Smooth muscle cell (in vitro differentiated cells): ENCODE measurements around the gene SH2D3C. TPM values are rescaled to one million over a fixed set of nuclear protein-coding genes. Genes with fewer than 3 reads are reported as not detected.

Source experiments
- DNase-seq: peaks from one replicate; lab custom pipeline; 2025; ENCODE audit not compliant: unreplicated experiment; lab: John Stamatoyannopoulos, UW
- H2AFZ ChIP-seq: fragments of 200-600 bp; sonication (generic); 2 replicates; pipeline ENCODE4 v1.6.0; 2016; ENCODE audit warnings: antibody characterized with exemption, low read depth, mild to moderate bottlenecking
- H3F3A ChIP-seq: fragments of 200-600 bp; sonication (generic); 2 replicates; pipeline ENCODE4 v1.6.0; 2017; ENCODE audit warnings: antibody characterized with exemption, low read depth
- H3K27ac ChIP-seq: fragments of 200-600 bp; sonication (generic); 2 replicates; pipeline ENCODE4 v1.5.1; 2016; ENCODE audit warnings: low read depth, mild to moderate bottlenecking
- H3K27me3 ChIP-seq: fragments of 200-600 bp; sonication (generic); 2 replicates; pipeline ENCODE4 v1.6.1; 2016; ENCODE audit warnings: low read depth, mild to moderate bottlenecking
- H3K36me3 ChIP-seq: fragments of 200-600 bp; sonication (generic); 2 replicates; pipeline ENCODE4 v1.5.1; 2016; ENCODE audit warnings: low read depth
- H3K4me1 ChIP-seq: fragments of 200-600 bp; sonication (generic); 2 replicates; pipeline ENCODE4 v1.5.1; 2016; ENCODE audit warnings: low read depth
- H3K4me2 ChIP-seq: fragments of 200-600 bp; sonication (generic); 2 replicates; pipeline ENCODE4 v1.6.0; 2016; ENCODE audit warnings: mild to moderate bottlenecking
- H3K4me3 ChIP-seq: fragments of 200-600 bp; sonication (generic); 2 replicates; pipeline ENCODE4 v1.5.1; 2016; ENCODE audit warnings: mild to moderate bottlenecking
- H3K79me2 ChIP-seq: fragments of 200-600 bp; sonication (generic); 2 replicates; pipeline ENCODE4 v1.6.0; 2016; ENCODE audit warnings: low read depth, mild to moderate bottlenecking
- H3K9ac ChIP-seq: fragments of 200-600 bp; sonication (generic); 2 replicates; pipeline ENCODE4 v1.6.0; 2016; ENCODE audit warnings: low read depth
- H3K9me3 ChIP-seq: fragments of 200-600 bp; sonication (generic); replicated peaks from 2 replicates; pipeline ENCODE4 v1.5.1; 2016; ENCODE audit warnings: low read depth
- H4K20me1 ChIP-seq: fragments of 200-600 bp; sonication (generic); 2 replicates; pipeline ENCODE4 v1.6.0; 2016; ENCODE audit warnings: low read depth
- CTCF ChIP-seq: fragments of 200-600 bp; sonication (generic); IDR thresholded peaks from 2 replicates; pipeline ENCODE4 v1.5.1; 2017; ENCODE audit warnings: borderline replicate concordance, mild to moderate bottlenecking, antibody characterized with exemption; ENCODE audit not compliant: insufficient read depth, poor library complexity, severe bottlenecking
- WGBS: methylation state at CpG from one replicate; pipeline ENCODE4 v1.1.7; 2016; ENCODE audit warnings: low lambda C conversion rate; 5-methylcytosine and 5-hydroxymethylcytosine counted together
- polyA plus RNA-seq: library from polyadenylated mRNA; unstranded; fragments of >200 nt; fragmentation: Nextera tagmentation; extraction: Ambion mirVana; gene quantifications from 2 replicates; pipeline ENCODE4 v1.2.1, GENCODE V29; 2016
- total RNA-seq: library from RNA; depleted of rRNA; stranded (reverse); fragments of >200 nt; gene quantifications from 2 replicates; pipeline ENCODE4 v1.2.3, GENCODE V29; 2014

The SH2D3C gene
- total and polyA plus RNA-seq, 2 experiments from 2014 or later = 0.54 TPM; not detected in 1

GRCh38 chr9:127756233-127756632, 22.2 kb downstream of the SH2D3C start:
- H3K4me1 ChIP-seq = peaks cover 5% of the 10 kb centered on the region
- no peak for TF ChIP-seq CTCF
- WGBS = 94% methylated on average over 3 of the region's 3 CpGs
- no peak overlapping the region for H3K9ac ChIP-seq
- H3K27ac ChIP-seq = no peak overlapping the region
- H4K20me1 ChIP-seq = no peaks in the 10 kb centered on the region
- no peaks in the 10 kb centered on the region for H3K9me3 ChIP-seq
- H3K4me3 ChIP-seq = no peak overlapping the region
- peaks cover 47% of the 10 kb centered on the region for H3K27me3 ChIP-seq
- H3K4me2 ChIP-seq = no peak overlapping the region
- no peaks in the 10 kb centered on the region for H3K79me2 ChIP-seq
- H3F3A ChIP-seq = no peaks in the 10 kb centered on the region
- DNase-seq = no peak
- no peaks in the 10 kb centered on the region for H3K36me3 ChIP-seq
- no peak overlapping the region for H2AFZ ChIP-seq

GRCh38 chr9:127755061-127756060, 23.1 kb downstream of the SH2D3C start:
- H3K4me2 ChIP-seq = peak overlapping the region; percentile 48
- WGBS = 22% methylated on average over 27 of the region's 61 CpGs

GRCh38 chr9:127754099-127755060, 24.1 kb downstream of the SH2D3C start:
- peak overlapping the region; percentile 48 for H3K4me2 ChIP-seq
- WGBS = 5% methylated on average over 54 of the region's 86 CpGs
- H3K27me3 ChIP-seq = peaks cover 47% of the 10 kb centered on the region
- no peak overlapping the region for H3K27ac ChIP-seq
- H3K36me3 ChIP-seq = no peaks in the 10 kb centered on the region
- no peak for DNase-seq
- no peak overlapping the region for H2AFZ ChIP-seq
- no peaks in the 10 kb centered on the region for H3F3A ChIP-seq
- H3K4me1 ChIP-seq = peaks cover 5% of the 10 kb centered on the region
- H3K79me2 ChIP-seq = no peaks in the 10 kb centered on the region
- no peaks in the 10 kb centered on the region for H4K20me1 ChIP-seq
- no peak overlapping the region for H3K9ac ChIP-seq
- no peaks in the 10 kb centered on the region for H3K9me3 ChIP-seq
- H3K4me3 ChIP-seq = no peak overlapping the region
- TF ChIP-seq CTCF = no peak

More at GRCh38 chr9:127755061-127756060, 23.1 kb downstream of the SH2D3C start:
- Histone ChIP-seq H3K79me2 (no peaks in the 10 kb centered on the region), H2AFZ (no peak overlapping the region), H3F3A (no peaks in the 10 kb centered on the region), H3K27me3 (peaks cover 47% of the 10 kb centered on the region), H3K4me1 (peaks cover 5% of the 10 kb centered on the region), H3K9ac (no peak overlapping the region), H3K27ac (no peak overlapping the region), H4K20me1 (no peaks in the 10 kb centered on the region), H3K9me3 (no peaks in the 10 kb centered on the region), H3K36me3 (no peaks in the 10 kb centered on the region), H3K4me3 (no peak overlapping the region)
- no peak for DNase-seq
- TF ChIP-seq CTCF = no peak
